ENCODE results near the gene PLCD1.
A peak's percentile ranks its signal among the peaks of the same experiment; 100 is the strongest.

PLCD1 gene

GRCh38 chr3:38030126-38031021 is 932 bp upstream of the PLCD1 start:
- CTCF ChIA-PET = interaction anchor here (0.9 to 1.1 kb wide), 2 partner anchors 11 to 27 kb away, joined by 3 to 4 read pairs; no protein-coding TSS in a partner anchor
- POLR2A ChIA-PET = no interaction called here
- peak overlapping the region; percentile 66 for H3K4me3 ChIP-seq (ENCODE audit: low read depth, low read length)
- TF ChIP-seq CTCF (IDR thresholded peaks at IDR 0.05; ENCODE audit: insufficient read depth, low read length, missing control alignments) = no peak
- no peak for DNase-seq (ENCODE audit: low read depth, low spot score)

- POLR2A ChIA-PET = interaction anchor here (1.0 kb wide), 1 partner anchor 11 kb away, joined by 5 read pairs; the partner anchor contains the start of gene DLEC1
- no peak for DNase-seq (ENCODE audit: low read depth, low spot score)
- no peak for TF ChIP-seq CTCF (IDR thresholded peaks at IDR 0.05; ENCODE audit: insufficient read depth, low read length, missing control alignments)
- H3K4me3 ChIP-seq (ENCODE audit: low read depth, low read length) = peak overlapping the region; percentile 66
- CTCF ChIA-PET = interaction anchor here (0.7 to 0.9 kb wide), 3 partner anchors 11 to 32 kb away, joined by 3 to 4 read pairs (median 3); no protein-coding TSS in a partner anchor
These were observed 651 bp downstream of the PLCD1 start for GRCh38 chr3:38028621-38029361.

GRCh38 chr3:38027466-38028465 is 1.7 kb downstream of the PLCD1 start:
- H3K4me3 ChIP-seq (ENCODE audit: low read depth, low read length) = no peak overlapping the region; the same call in 1 of the 2 replicates
- TF ChIP-seq CTCF (IDR thresholded peaks at IDR 0.05; ENCODE audit: insufficient read depth, low read length, missing control alignments) = no peak
- DNase-seq (ENCODE audit: low read depth, low spot score) = no peak
- POLR2A ChIA-PET = no interaction called here
- CTCF ChIA-PET = interaction anchor here (1.0 kb wide), 1 partner anchor 24 kb away, joined by 3 read pairs; no protein-coding TSS in a partner anchor

GRCh38 chr3:38026856-38027255 is 2.6 kb downstream of the PLCD1 start:
- POLR2A ChIA-PET = no interaction called here
- CTCF ChIA-PET = interaction anchor here (1.0 kb wide), 1 partner anchor 23 kb away, joined by 3 read pairs; no protein-coding TSS in a partner anchor
- TF ChIP-seq CTCF (IDR thresholded peaks at IDR 0.05; ENCODE audit: insufficient read depth, low read length, missing control alignments) = no peak
- DNase-seq (ENCODE audit: low read depth, low spot score) = no peak
- H3K4me3 ChIP-seq (ENCODE audit: low read depth, low read length) = no peak overlapping the region

GRCh38 chr3:38022896-38023709 is 6.3 kb downstream of the PLCD1 start:
- ChIA-PET CTCF (interaction anchor here (0.9 to 1.4 kb wide), 3 partner anchors 10 to 26 kb away, joined by 3 to 4 read pairs (median 3); no protein-coding TSS in a partner anchor), POLR2A (no interaction called here)
- DNase-seq (ENCODE audit: low read depth, low spot score) = no peak
- no peak for TF ChIP-seq CTCF (IDR thresholded peaks at IDR 0.05; ENCODE audit: insufficient read depth, low read length, missing control alignments)
- H3K4me3 ChIP-seq (ENCODE audit: low read depth, low read length) = no peak overlapping the region
